ENCODE results near the gene TSHB. TPM values are rescaled to one million over a fixed set of nuclear protein-coding genes. Genes with fewer than 3 reads are reported as not detected.

TSHB gene
- total and polyA plus RNA-seq, 8 donors = not detected

- TF ChIP-seq CTCF (IDR thresholded peaks at IDR 0.05) = no peak
- Histone ChIP-seq H3K9me3 (no peaks in the 10 kb centered on the region), H3K36me3 (no peaks in the 10 kb centered on the region), H3K27me3 (no peaks in the 10 kb centered on the region), H3K4me1 (no peaks in the 10 kb centered on the region), H3K4me3 (no peak overlapping the region), H3K27ac (no peak overlapping the region)
- no peak for ATAC-seq
- WGBS, 2 donors = 89 to 96% methylated on average over 3 of the region's 3 CpGs
- no peak for DNase-seq
- intact Hi-C loops (cut with DNase I) = no loop called here
- FAIRE-seq = no peak
Measured at GRCh38 chr1:115064461-115064860, 34.8 kb downstream of the TSHB start.

GRCh38 chr1:115065021-115065420, 35.4 kb downstream of the TSHB start:
- no peak for FAIRE-seq
- no peak overlapping the region for H3K27ac ChIP-seq

GRCh38 chr1:115067161-115067859, 37.7 kb downstream of the TSHB start:
- no peaks in the 10 kb centered on the region for H3K27me3 ChIP-seq
- intact Hi-C loops (cut with DNase I) = no loop called here
- DNase-seq (no peak), FAIRE-seq (no peak), ATAC-seq (no peak)
- 85 to 92% methylated on average over 8 of the region's 8 CpGs for WGBS, 2 donors
- no peaks in the 10 kb centered on the region for H3K36me3 ChIP-seq
- TF ChIP-seq CTCF (IDR thresholded peaks at IDR 0.05) = no peak
- no peaks in the 10 kb centered on the region for H3K4me1 ChIP-seq
- no peak overlapping the region for H3K27ac ChIP-seq
- no peak overlapping the region for H3K4me3 ChIP-seq
- no peaks in the 10 kb centered on the region for H3K9me3 ChIP-seq

More at GRCh38 chr1:115065021-115065420, 35.4 kb downstream of the TSHB start:
- Histone ChIP-seq H3K4me3 (no peak overlapping the region), H3K27me3 (no peaks in the 10 kb centered on the region), H3K4me1 (no peaks in the 10 kb centered on the region), H3K36me3 (no peaks in the 10 kb centered on the region), H3K9me3 (no peaks in the 10 kb centered on the region)
- intact Hi-C loops (cut with DNase I) = no loop called here
- DNase-seq (no peak), ATAC-seq (no peak)
- 84 to 89% methylated on average over 6 of the region's 6 CpGs for WGBS, 2 donors
- no peak for TF ChIP-seq CTCF (IDR thresholded peaks at IDR 0.05)

GRCh38 chr1:115068826-115069585, 39.4 kb downstream of the TSHB start:
- no peak for TF ChIP-seq CTCF (IDR thresholded peaks at IDR 0.05)
- FAIRE-seq = no peak
- WGBS, 2 donors = 50 to 55% methylated on average over 12 of the region's 12 CpGs

More at GRCh38 chr1:115068826-115069585, 39.4 kb downstream of the TSHB start:
- Histone ChIP-seq H3K27me3 (no peaks in the 10 kb centered on the region), H3K9me3 (no peaks in the 10 kb centered on the region), H3K4me1 (no peaks in the 10 kb centered on the region), H3K4me3 (no peak overlapping the region), H3K36me3 (no peaks in the 10 kb centered on the region), H3K27ac (peak overlapping the region in 3 of 4 donors; percentile 30 to 42 (median 40))
- peak in 5 of 6 donors; percentile 22 to 74 (median 54) for DNase-seq
- intact Hi-C loops (cut with DNase I) = no loop called here
- peak in 3 of 4 donors; percentile 56 to 73 (median 60) for ATAC-seq

All from pancreas (tissue), 10 donors.